SJCRH30 (cell line): ENCODE measurements around the gene MATCAP1. TPM values are rescaled to one million over a fixed set of nuclear protein-coding genes. Genes with fewer than 3 reads are reported as not detected.
A peak's percentile ranks its signal among the peaks of the same experiment; 100 is the strongest.

Experiments
- DNase-seq, 2 experiments: peaks; one replicate each; pipeline ENCODE4 v3.0.0-alpha.2; 2015 to 2020
- H3K27ac ChIP-seq: fragments of 250-450 bp; sonication (Bioruptor Pico); 2 replicates; pipeline ENCODE4 v1.5.1; 2020; ENCODE audit warnings: mild to moderate bottlenecking, moderate library complexity
- H3K27me3 ChIP-seq: fragments of 250-450 bp; sonication (Bioruptor Pico); 2 replicates; pipeline ENCODE4 v1.5.1; 2020; ENCODE audit warnings: mild to moderate bottlenecking, moderate library complexity
- H3K36me3 ChIP-seq: fragments of 250-450 bp; sonication (Bioruptor Pico); 2 replicates; pipeline ENCODE4 v1.5.1; 2020; ENCODE audit warnings: mild to moderate bottlenecking, moderate library complexity
- H3K4me1 ChIP-seq: fragments of 250-450 bp; sonication (Bioruptor Pico); 2 replicates; pipeline ENCODE4 v1.5.1; 2020; ENCODE audit warnings: mild to moderate bottlenecking, moderate library complexity
- H3K4me3 ChIP-seq: fragments of 250-450 bp; sonication (Bioruptor Pico); 2 replicates; pipeline ENCODE4 v1.5.1; 2020; ENCODE audit warnings: mild to moderate bottlenecking, moderate library complexity
- H3K9me3 ChIP-seq: fragments of 250-450 bp; sonication (Bioruptor Pico); replicated peaks from 2 replicates; pipeline ENCODE4 v1.5.1; 2020; ENCODE audit warnings: mild to moderate bottlenecking, moderate library complexity
- total RNA-seq: library from RNA; depleted of rRNA; stranded (reverse); fragments of >200 nt; shearing (Covaris generic); gene quantifications from 2 replicates; pipeline ENCODE4 v1.2.3, GENCODE V29; 2014

MATCAP1 gene
- total RNA-seq, 1 experiment from 2014 or later: 23.8 TPM

DNA sequence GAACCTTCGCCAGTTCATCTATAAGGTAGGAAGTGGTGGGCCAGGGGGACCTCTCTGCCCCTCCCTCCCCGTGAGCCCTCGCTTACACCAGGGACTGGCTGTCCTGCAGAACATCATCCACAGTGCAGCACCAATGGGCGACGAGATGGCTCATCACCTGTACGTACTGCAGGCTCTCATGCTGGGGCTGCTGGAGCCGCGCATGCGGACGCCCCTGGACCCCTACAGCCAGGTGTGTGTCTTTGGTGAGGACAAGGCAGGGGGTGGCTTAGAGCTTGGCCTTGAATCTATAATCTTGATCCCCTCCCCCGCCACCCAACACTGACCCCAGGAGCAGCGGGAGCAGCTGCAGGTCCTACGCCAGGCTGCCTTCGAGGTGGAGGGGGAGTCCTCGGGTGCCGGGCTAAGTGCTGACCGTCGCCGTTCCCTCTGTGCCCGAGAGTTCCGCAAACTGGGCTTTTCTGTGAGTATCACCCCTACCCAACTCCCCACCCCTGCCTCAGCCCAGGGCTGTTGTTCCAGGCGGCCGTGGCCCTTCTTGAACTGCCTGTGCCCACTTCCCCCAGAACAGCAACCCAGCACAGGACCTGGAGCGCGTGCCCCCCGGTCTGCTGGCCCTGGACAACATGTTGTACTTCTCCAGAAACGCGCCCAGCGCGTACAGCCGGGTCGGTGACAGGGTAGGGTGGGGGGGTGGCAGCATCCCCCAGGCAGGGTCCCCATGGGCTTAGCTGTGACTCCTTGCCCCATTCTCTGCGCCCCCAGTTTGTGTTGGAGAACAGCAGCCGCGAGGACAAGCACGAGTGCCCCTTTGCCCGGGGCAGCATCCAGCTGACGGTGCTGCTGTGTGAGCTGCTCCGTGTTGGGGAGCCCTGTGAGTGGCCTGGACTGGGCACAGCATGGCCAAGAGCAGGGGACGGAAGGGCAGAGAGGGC lies 17.9 kb upstream of the MATCAP1 start:
- Histone ChIP-seq H3K27me3 (no peaks in the 10 kb centered on the region), H3K9me3 (no peaks in the 10 kb centered on the region), H3K4me3 (no peak overlapping the region), H3K27ac (no peak overlapping the region), H3K4me1 (no peaks in the 10 kb centered on the region), H3K36me3 (peaks cover 45% of the 10 kb centered on the region)
- no peak for DNase-seq

DNA sequence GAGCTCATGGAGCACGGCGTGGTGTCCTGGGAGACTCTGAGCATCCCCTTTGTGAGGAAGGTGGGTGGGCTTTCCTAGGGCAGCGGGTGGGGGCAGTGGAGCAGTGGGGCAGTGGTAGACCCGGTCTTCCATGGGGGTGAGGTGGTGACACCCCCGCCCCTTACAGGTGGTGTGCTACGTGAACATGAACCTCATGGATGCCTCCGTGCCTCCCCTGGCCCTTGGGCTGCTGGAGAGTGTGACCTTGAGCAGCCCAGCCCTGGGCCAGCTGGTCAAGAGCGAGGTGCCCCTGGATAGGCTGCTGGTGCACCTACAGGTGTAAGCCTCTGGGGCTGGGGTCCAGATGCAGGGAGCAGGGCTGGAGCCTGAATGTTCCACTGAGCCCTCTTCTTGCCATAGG lies 16.7 kb upstream of the MATCAP1 start:
- Histone ChIP-seq H3K4me1 (no peaks in the 10 kb centered on the region), H3K9me3 (no peaks in the 10 kb centered on the region), H3K36me3 (peaks cover 54% of the 10 kb centered on the region), H3K27me3 (no peaks in the 10 kb centered on the region), H3K27ac (no peak overlapping the region), H3K4me3 (no peak overlapping the region)
- no peak for DNase-seq

DNA sequence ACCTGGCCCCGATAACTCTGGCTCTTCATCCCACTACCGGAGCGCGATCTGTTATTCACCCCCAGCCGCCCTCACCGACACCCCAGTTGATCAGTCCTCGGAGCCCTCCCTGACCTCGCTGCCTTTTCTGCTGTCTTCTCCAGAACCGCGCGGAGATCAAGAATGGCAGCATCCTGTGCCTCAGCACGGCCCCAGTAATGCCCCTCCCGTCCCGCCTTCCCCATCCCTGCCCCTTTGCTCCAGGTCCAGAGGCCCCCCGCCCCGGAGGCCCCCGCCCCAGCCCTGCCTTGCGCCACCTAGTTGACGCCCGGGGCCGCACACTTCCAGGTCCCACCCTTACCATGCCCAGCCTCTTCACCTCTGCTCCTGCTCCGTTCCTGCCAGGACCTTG lies 16.0 kb upstream of the MATCAP1 start:
- Histone ChIP-seq H3K27ac (no peak overlapping the region), H3K4me1 (no peaks in the 10 kb centered on the region), H3K36me3 (peaks cover 61% of the 10 kb centered on the region), H3K4me3 (no peak overlapping the region), H3K9me3 (no peaks in the 10 kb centered on the region), H3K27me3 (no peaks in the 10 kb centered on the region)
- no peak for DNase-seq

DNA sequence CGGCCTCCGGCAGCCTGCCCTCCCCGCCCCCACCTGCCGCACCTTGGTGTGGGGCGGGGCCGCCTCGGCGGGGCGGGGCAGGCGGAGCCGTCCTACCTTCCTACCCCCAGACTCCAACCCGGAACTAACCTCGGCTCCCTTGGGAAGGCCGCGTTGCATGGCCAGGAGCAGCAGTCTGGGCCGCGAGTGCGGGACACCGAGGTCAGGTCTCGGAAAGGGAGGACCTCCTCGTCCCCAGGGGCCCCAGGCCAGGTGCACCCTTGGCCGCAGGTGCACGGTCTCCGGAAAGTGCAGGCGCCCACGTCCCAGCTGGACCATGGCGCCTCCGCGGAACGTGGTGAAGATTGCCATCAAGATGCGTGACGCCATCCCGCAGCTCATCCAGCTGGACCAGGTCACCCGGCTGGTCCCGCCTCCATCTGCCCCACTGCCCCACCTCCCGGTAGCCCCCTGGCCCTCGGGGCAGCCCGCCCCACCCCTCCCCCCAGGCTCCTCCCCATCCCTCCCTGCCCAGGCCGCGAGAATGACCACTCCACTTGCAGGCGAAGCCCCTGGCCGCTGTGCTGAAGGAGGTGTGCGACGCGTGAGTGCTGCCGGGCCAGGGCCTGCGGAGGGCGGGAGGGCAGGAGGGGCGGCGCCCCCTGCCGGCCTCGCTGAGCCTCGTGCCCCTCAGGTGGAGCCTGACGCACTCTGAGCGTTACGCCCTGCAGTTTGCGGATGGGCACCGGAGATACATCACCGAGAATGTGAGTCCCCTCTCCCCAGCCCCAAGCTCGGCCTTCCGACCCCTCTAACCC lies 15.4 kb upstream of the MATCAP1 start, which contains the start of gene ELMO3:
Gene ELMO3, plus strand, starts transcription at position 121 of the 797 bp plus-strand sequence. Its CDS starts 196 bp downstream, at position 317.
- Histone ChIP-seq H3K4me3 (no peak within 1 kb of the TSS), H3K27me3 (no peaks in the 10 kb centered on the region), H3K36me3 (peaks cover 65% of the 10 kb centered on the region), H3K9me3 (no peaks in the 10 kb centered on the region), H3K27ac (no peak within 1 kb of the TSS), H3K4me1 (no peaks in the 10 kb centered on the region)
- no peak for DNase-seq

DNA sequence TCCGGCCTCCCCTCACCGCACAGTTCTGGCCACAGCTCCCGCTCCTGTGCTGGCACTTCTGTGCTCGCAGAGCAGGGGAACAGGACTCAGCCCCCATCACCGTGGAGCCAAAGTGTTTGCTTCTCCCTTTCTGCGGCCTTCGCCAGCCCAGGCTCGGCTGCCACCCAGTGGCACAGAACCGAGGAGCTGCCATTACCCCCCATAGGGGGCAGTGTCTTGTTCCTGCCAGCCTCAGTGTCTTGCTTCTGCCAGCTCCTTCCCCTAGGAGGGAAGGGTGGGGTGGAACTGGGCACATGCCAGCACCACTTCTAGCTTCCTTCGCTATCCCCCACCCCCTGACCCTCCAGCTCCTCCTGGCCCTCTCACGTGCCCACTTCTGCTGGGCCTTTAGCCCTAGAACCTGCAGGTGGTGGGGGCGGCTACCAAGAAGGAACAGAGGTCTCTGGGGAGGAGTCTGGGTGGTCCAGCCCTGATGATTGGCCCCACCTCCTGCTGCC lies 14.5 kb upstream of the MATCAP1 start:
- H3K27ac ChIP-seq: no peak overlapping the region
- H3K36me3 ChIP-seq: peaks cover 72% of the 10 kb centered on the region
- H3K4me3 ChIP-seq: no peak overlapping the region
- H3K27me3 ChIP-seq: no peaks in the 10 kb centered on the region
- no peaks in the 10 kb centered on the region for H3K4me1 ChIP-seq
- no peaks in the 10 kb centered on the region for H3K9me3 ChIP-seq
- DNase-seq: no peak

DNA sequence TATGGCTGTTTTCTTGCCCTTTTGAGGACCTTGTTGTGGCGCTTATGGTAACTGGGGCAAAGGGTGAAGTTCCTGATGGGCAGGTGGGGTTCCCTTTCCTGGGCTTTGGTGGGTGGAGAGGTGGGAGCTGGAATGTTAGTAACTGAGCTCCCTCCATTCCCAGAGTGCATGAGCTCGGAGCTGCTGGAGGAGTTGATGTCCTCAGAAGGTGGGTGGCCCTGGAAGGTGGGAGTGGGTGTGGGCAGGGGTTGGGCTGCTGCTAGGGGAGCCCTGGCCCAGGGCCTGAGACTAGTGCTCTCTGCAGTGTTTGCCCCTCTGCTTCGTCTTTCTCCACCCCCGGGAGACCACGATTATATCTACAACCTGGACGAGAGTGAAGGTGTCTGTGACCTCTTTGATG lies 13.9 kb upstream of the MATCAP1 start:
- peaks cover 73% of the 10 kb centered on the region for H3K36me3 ChIP-seq
- H3K27ac ChIP-seq: no peak overlapping the region
- H3K9me3 ChIP-seq: no peaks in the 10 kb centered on the region
- H3K4me3 ChIP-seq: no peak overlapping the region
- no peaks in the 10 kb centered on the region for H3K27me3 ChIP-seq
- no peak for DNase-seq
- no peaks in the 10 kb centered on the region for H3K4me1 ChIP-seq

DNA sequence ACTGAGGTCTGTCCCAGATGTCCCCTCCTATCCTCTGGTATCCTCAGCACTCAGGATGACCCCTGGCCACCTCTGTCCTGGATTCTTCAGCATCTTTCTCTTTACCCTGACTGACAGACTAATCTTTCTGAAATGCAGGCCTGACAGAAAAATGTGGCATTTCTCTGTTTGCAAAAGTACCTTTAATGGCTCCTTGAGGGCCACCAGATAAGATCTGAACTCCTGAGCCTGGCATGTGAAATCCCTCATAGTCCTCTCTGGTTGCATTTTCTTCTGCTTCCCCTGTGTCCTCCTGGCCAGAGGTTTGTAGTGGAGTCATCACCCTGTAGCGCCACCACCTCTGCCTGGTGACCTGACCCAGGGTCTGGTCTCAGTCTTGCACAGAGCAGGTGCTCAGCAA lies 13.1 kb upstream of the MATCAP1 start:
- Histone ChIP-seq H3K27ac (no peak overlapping the region), H3K4me3 (no peak overlapping the region), H3K4me1 (no peaks in the 10 kb centered on the region), H3K36me3 (peaks cover 68% of the 10 kb centered on the region), H3K27me3 (no peaks in the 10 kb centered on the region), H3K9me3 (no peaks in the 10 kb centered on the region)
- no peak for DNase-seq

DNA sequence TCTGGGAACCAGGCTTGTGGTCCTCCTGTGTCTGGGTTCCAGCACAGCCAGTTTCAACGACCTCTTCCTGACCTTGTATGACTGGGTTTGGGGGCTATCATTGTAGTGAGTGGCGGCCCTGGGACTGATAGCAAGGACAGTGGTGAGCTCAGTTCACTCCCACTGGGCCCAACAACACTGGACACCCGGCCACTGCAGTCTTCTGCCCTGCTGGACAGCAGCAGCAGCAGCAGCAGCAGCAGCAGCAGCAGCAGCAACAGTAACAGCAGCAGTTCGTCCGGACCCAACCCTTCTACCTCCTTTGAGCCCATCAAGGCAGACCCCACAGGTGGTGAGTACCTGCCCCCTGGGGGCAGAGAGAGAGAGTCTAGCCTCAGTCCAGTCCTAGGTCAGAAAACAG lies 11.9 kb upstream of the MATCAP1 start:
- no peak for DNase-seq

DNA sequence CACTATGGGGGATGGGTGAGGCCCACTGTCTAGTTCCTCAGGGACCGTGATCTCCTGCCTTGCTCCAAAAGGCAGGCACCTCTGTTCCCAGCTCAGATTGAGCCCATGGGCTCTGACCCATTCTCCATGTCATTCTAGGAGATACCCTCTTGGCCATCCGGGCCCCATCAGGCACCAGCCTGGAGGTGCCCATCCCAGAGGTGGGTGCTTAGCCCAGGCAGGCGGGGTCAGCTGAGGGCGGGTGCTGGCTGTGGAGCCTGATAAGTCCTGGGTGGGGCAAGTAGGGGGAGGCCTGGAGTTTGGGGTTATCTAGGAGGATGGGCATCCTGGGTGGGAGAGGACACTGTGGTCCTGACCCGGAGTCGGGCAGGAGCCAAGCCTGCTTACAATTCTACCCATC lies 10.5 kb upstream of the MATCAP1 start:
- Histone ChIP-seq H3K27ac (no peak overlapping the region), H3K27me3 (no peaks in the 10 kb centered on the region), H3K4me1 (peaks cover 16% of the 10 kb centered on the region), H3K36me3 (peaks cover 54% of the 10 kb centered on the region), H3K9me3 (no peaks in the 10 kb centered on the region), H3K4me3 (no peak overlapping the region)
- DNase-seq: no peak

More for the DNA sequence above, 11.9 kb upstream of the MATCAP1 start:
- H3K4me3 ChIP-seq: no peak overlapping the region
- no peaks in the 10 kb centered on the region for H3K9me3 ChIP-seq
- H3K27ac ChIP-seq: no peak overlapping the region
- H3K27me3 ChIP-seq: no peaks in the 10 kb centered on the region
- H3K4me1 ChIP-seq: peaks cover 11% of the 10 kb centered on the region
- peaks cover 60% of the 10 kb centered on the region for H3K36me3 ChIP-seq

DNA sequence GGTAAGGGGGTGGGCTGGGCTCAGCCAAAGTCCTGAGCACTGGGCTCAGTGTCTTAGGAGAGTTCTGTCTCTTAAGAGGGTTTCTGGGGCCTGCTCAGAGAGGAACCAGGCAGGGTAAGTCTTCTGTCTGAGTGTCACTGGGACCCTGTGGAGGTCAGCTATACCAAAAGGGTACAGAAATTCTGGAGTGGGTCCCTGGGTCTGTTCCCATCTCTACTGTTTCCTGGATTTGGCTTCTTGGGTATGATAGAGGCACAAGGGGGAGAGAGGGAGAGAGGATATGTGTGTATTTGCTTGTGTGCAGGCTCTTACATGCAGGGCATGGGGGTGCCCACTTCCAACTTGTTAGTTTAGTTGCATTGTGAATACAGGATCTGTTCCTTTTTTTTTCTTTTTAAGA lies 9.8 kb upstream of the MATCAP1 start:
- Histone ChIP-seq H3K27ac (no peak overlapping the region), H3K36me3 (peaks cover 48% of the 10 kb centered on the region)

DNA sequence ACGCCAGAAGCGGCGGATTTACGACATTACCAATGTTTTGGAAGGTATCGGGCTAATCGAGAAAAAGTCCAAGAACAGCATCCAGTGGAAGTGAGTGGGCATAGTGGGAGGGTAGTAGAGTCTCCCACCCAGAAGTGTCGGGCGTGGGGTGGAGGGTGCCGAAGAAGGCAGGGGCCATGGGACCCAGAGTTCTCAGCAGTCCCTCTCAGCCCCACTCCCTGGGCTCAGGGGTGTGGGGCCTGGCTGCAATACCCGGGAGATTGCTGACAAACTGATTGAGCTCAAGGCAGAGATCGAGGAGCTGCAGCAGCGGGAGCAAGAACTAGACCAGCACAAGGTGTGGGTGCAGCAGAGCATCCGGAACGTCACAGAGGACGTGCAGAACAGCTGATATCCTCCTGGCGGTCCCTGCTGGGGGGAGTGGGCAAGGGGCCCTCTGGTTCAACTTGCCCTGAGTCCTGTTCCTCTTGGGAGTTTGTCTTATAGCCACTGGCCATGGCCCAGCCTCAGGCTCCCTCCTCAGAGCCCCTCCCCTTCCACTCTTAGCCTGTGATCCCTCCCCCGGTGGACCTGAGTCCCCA lies 9.1 kb upstream of the MATCAP1 start:
- H3K4me1 ChIP-seq: peaks cover 16% of the 10 kb centered on the region
- H3K27ac ChIP-seq: peak overlapping the region; percentile 44
- no peaks in the 10 kb centered on the region for H3K9me3 ChIP-seq
- no peak for DNase-seq
- H3K4me3 ChIP-seq: peak overlapping the region; percentile 92
- H3K27me3 ChIP-seq: no peaks in the 10 kb centered on the region
- peaks cover 43% of the 10 kb centered on the region for H3K36me3 ChIP-seq

More for the DNA sequence above, 9.8 kb upstream of the MATCAP1 start:
- Histone ChIP-seq H3K9me3 (no peaks in the 10 kb centered on the region), H3K27me3 (no peaks in the 10 kb centered on the region), H3K4me3 (no peak overlapping the region), H3K4me1 (peaks cover 16% of the 10 kb centered on the region)
- no peak for DNase-seq

DNA sequence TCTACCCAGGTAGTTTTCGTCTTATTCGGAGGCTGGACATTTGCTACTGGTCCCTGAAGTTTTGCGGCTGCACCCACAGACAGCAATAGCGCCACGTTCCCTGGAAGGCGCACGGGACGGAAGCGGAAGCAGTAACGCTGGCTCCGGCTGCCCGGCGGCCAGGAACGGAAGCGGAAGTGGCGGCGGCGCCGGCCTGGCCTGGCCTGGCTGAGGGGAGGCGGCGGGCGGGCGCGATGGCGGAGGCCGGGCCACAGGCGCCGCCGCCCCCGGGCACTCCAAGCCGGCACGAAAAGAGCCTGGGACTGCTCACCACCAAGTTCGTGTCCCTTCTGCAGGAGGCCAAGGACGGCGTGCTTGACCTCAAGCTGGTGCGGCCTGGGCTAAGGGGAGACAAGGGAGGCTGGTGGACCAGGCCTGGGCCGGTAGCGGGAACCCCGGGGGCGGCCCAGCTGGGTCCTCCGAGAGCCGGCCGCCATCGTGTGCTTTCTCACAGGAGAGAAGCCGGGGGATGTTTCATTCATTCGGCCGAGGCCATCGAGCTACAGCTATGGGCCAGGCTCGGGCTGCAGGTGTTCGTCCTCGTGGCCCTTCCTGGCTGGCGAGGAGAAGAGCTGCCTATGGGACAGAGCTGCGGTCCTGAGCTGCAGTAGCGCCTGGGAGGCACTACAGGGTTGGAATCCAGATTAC lies 8.4 kb upstream of the MATCAP1 start, which contains the start of gene E2F4:
Gene E2F4, plus strand, starts transcription at position 161 of the 687 bp plus-strand sequence. Its CDS starts 73 bp downstream, at position 234.
- H3K36me3 ChIP-seq: peaks cover 36% of the 10 kb centered on the region
- H3K9me3 ChIP-seq: no peaks in the 10 kb centered on the region
- peaks cover 16% of the 10 kb centered on the region for H3K4me1 ChIP-seq
- no peaks in the 10 kb centered on the region for H3K27me3 ChIP-seq
- peak within 1 kb of the TSS; percentile 44 for H3K27ac ChIP-seq
- H3K4me3 ChIP-seq: peak within 1 kb of the TSS; percentile 92
- peak; percentile 93 to 96 for DNase-seq

DNA sequence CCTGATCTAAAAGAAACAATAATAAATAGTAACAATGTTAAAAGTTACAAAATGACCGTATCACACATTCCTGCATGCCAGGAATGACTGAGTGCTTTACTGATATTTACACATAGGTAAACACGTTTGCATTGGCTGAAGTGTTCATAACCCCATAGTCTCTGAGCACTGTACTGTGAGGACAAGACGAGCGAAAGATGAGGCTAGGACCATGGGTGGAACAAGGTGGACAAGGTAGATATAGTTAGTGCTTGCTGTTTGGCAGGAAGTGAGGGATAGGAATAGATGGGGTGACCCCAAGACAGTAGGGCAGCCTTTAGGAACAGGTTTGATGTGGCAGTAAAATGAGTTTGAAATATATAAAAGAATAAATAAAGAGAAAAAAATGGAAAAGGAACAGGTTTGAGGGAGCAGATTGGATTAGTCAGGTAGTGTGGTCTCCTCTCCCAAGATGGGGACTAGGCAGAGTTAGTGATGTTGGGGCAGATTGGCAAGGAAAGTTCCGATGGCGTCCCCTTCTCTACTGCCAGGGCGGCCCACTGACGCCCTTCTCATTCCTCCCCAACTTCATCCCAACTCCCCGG lies 7.7 kb upstream of the MATCAP1 start:
- DNase-seq: no peak
- no peaks in the 10 kb centered on the region for H3K9me3 ChIP-seq

More for the DNA sequence above, 7.7 kb upstream of the MATCAP1 start:
- H3K27ac ChIP-seq: no peak overlapping the region
- H3K4me1 ChIP-seq: peaks cover 16% of the 10 kb centered on the region
- H3K27me3 ChIP-seq: no peaks in the 10 kb centered on the region
- peaks cover 29% of the 10 kb centered on the region for H3K36me3 ChIP-seq
- H3K4me3 ChIP-seq: peak overlapping the region; percentile 92
